Mononuclear cell (primary cell): ENCODE data around the gene PLEKHG3. TPM values are rescaled to one million over a fixed set of nuclear protein-coding genes. Genes with fewer than 3 reads are reported as not detected.

Experiments
- H3K27me3 ChIP-seq: 2 replicates; pipeline ENCODE4 v1.6.0; 2011; ENCODE audit warnings: low read length, control low read depth; ENCODE audit not compliant: insufficient read depth
- H3K4me1 ChIP-seq: 2 replicates; pipeline ENCODE4 v1.5.1; 2011; ENCODE audit warnings: mild to moderate bottlenecking, low read length, control low read depth; ENCODE audit not compliant: insufficient read depth
- H3K4me3 ChIP-seq: 2 replicates; pipeline ENCODE4 v1.5.1; 2011; ENCODE audit warnings: mild to moderate bottlenecking, low read length, moderate library complexity
- H3K9me3 ChIP-seq: 2 replicates; pipeline ENCODE4 v1.5.1; 2011; ENCODE audit warnings: low read depth, mild to moderate bottlenecking, control low read depth, low read length
- total RNA-seq: library from RNA; depleted of rRNA; stranded (reverse); fragments of >200 nt; gene quantifications from one replicate; pipeline ENCODE4 v1.2.3, GENCODE V29; 2012

Gene PLEKHG3
- total RNA-seq, 1 donor = 6.7 TPM

- Histone ChIP-seq H3K27me3 (no peaks in the 10 kb centered on the region), H3K4me1 (peaks cover 32% of the 10 kb centered on the region), H3K4me3 (no peak overlapping the region), H3K9me3 (no peaks in the 10 kb centered on the region)
These were observed 29.1 kb downstream of the PLEKHG3 start for GRCh38 chr14:64733321-64733720.

- H3K27me3 ChIP-seq = no peaks in the 10 kb centered on the region
- no peaks in the 10 kb centered on the region for H3K9me3 ChIP-seq
- no peak overlapping the region for H3K4me3 ChIP-seq
- peaks cover 31% of the 10 kb centered on the region for H3K4me1 ChIP-seq
These were observed 29.7 kb downstream of the PLEKHG3 start for GRCh38 chr14:64733899-64734298.

GRCh38 chr14:64734990-64735389 is 30.8 kb downstream of the PLEKHG3 start:
- Histone ChIP-seq H3K4me1 (peaks cover 24% of the 10 kb centered on the region), H3K27me3 (no peaks in the 10 kb centered on the region), H3K9me3 (no peaks in the 10 kb centered on the region), H3K4me3 (no peak overlapping the region)

- H3K4me3 ChIP-seq = no peak overlapping the region
- peaks cover 18% of the 10 kb centered on the region for H3K4me1 ChIP-seq
- no peaks in the 10 kb centered on the region for H3K9me3 ChIP-seq
- H3K27me3 ChIP-seq = no peaks in the 10 kb centered on the region
These were observed 32.3 kb downstream of the PLEKHG3 start for GRCh38 chr14:64736271-64737169.

- no peak overlapping the region for H3K4me3 ChIP-seq
- peaks cover 18% of the 10 kb centered on the region for H3K4me1 ChIP-seq
- no peaks in the 10 kb centered on the region for H3K27me3 ChIP-seq
- H3K9me3 ChIP-seq = no peaks in the 10 kb centered on the region
These were observed 33.4 kb downstream of the PLEKHG3 start for GRCh38 chr14:64737391-64738280.

GRCh38 chr14:64738281-64738804 is 34.1 kb downstream of the PLEKHG3 start:
- Histone ChIP-seq H3K9me3 (no peaks in the 10 kb centered on the region), H3K4me1 (peaks cover 18% of the 10 kb centered on the region), H3K27me3 (no peaks in the 10 kb centered on the region), H3K4me3 (no peak overlapping the region)

- no peaks in the 10 kb centered on the region for H3K9me3 ChIP-seq
- no peaks in the 10 kb centered on the region for H3K4me1 ChIP-seq
- no peaks in the 10 kb centered on the region for H3K27me3 ChIP-seq
- no peak overlapping the region for H3K4me3 ChIP-seq
These were observed 37.0 kb downstream of the PLEKHG3 start for GRCh38 chr14:64741200-64741599.

- no peak overlapping the region for H3K4me3 ChIP-seq
- no peaks in the 10 kb centered on the region for H3K9me3 ChIP-seq
- no peaks in the 10 kb centered on the region for H3K4me1 ChIP-seq
- H3K27me3 ChIP-seq = no peaks in the 10 kb centered on the region
These were observed 37.7 kb downstream of the PLEKHG3 start for GRCh38 chr14:64741961-64742360.

GRCh38 chr14:64743061-64743460 is 38.8 kb downstream of the PLEKHG3 start:
- Histone ChIP-seq H3K4me1 (no peaks in the 10 kb centered on the region), H3K9me3 (no peaks in the 10 kb centered on the region), H3K27me3 (no peaks in the 10 kb centered on the region), H3K4me3 (no peak overlapping the region)

GRCh38 chr14:64745511-64746091 is 41.4 kb downstream of the PLEKHG3 start:
- Histone ChIP-seq H3K9me3 (no peaks in the 10 kb centered on the region), H3K27me3 (no peaks in the 10 kb centered on the region), H3K4me3 (no peak overlapping the region), H3K4me1 (no peaks in the 10 kb centered on the region)

- Histone ChIP-seq H3K4me1 (no peaks in the 10 kb centered on the region), H3K4me3 (no peak overlapping the region), H3K27me3 (no peaks in the 10 kb centered on the region), H3K9me3 (no peaks in the 10 kb centered on the region)
These were observed 42.4 kb downstream of the PLEKHG3 start for GRCh38 chr14:64746298-64747250.

- Histone ChIP-seq H3K9me3 (no peaks in the 10 kb centered on the region), H3K27me3 (no peaks in the 10 kb centered on the region), H3K4me3 (no peak overlapping the region), H3K4me1 (no peaks in the 10 kb centered on the region)
These were observed 43.1 kb downstream of the PLEKHG3 start for GRCh38 chr14:64747327-64747726.

GRCh38 chr14:64748521-64748920 is 44.3 kb downstream of the PLEKHG3 start:
- no peak overlapping the region for H3K4me3 ChIP-seq
- H3K4me1 ChIP-seq = no peaks in the 10 kb centered on the region
- no peaks in the 10 kb centered on the region for H3K27me3 ChIP-seq
- no peaks in the 10 kb centered on the region for H3K9me3 ChIP-seq
